Right atrium auricular region (tissue), 2 donors: Measurements from ENCODE around the gene ST3GAL4. TPM values are rescaled to one million over a fixed set of nuclear protein-coding genes. Genes with fewer than 3 reads are reported as not detected.

Experiments used
- DNase-seq: peaks from one replicate; pipeline ENCODE4 v3.0.0-alpha.2; 2019; ENCODE audit warnings: low spot score
- H3K27ac ChIP-seq, 2 donors: fragments of 200-600 bp; sonication (generic); 1 replicate in 1 of 2; 2 replicates in 1 of 2; pipeline ENCODE4 v1.5.1; 2016 to 2019
- H3K27me3 ChIP-seq, 2 donors: fragments of 200-600 bp; sonication (generic); one replicate each; pipeline versions ENCODE4 v1.5.1 to v1.6.0; 2017 to 2019
- H3K36me3 ChIP-seq: fragments of 200-600 bp; sonication (generic); one replicate; pipeline ENCODE4 v1.5.1; 2016
- H3K4me1 ChIP-seq, 2 donors: fragments of 200-600 bp; sonication (generic); one replicate each; pipeline versions ENCODE4 v1.5.1 to v1.6.0; 2017 to 2019
- H3K4me3 ChIP-seq, 2 donors: fragments of 200-600 bp; sonication (generic); 1 replicate in 1 of 2; 2 replicates in 1 of 2; pipeline ENCODE4 v1.5.1; 2017 to 2019; ENCODE audit warnings: mild to moderate bottlenecking in 1 of 2, moderate library complexity in 1 of 2
- H3K9me3 ChIP-seq, 2 donors: fragments of 200-600 bp; sonication (generic); one replicate each; pipeline ENCODE4 v1.5.1; 2019
- total RNA-seq, 2 donors: library from RNA; depleted of rRNA; stranded (reverse); fragments of >200 nt; gene quantifications; one replicate each; pipeline ENCODE4 v1.1.0, GENCODE V29; 2016
- TF ChIP-seq, protein P1 (sequence below), 2 donors: fragments of 200-600 bp; sonication (generic); IDR thresholded peaks; one replicate each; pipeline ENCODE4 v1.5.1; 2019; ENCODE audit warnings: antibody characterized with exemption in 2 of 2

The ST3GAL4 gene
- total RNA-seq, 2 donors from 2014 or later: 67.5 to 103 TPM

DNA sequence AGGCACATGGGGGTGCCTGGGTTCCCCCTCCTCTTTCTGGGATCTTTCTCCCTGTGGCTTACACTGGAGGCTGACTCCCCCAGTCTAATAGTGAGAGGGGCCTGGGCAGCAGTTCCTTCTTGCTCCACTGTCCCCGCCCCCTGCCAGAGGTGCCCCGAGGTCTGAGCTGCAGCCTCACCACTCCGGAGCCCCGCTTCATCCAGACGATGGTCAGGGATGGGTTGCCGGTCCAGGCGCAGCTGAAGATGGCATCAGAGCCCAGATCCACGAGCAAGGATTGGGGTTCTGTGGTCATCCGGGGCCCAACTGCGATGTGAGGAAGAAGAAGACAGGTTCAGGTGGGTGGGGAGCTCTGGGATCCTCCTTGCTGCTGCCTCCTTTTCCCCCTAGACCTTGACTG, 91.1 kb downstream of the ST3GAL4 start:
- no peak overlapping the region for H3K27ac ChIP-seq
- DNase-seq: no peak
- no peaks in the 10 kb centered on the region for H3K4me1 ChIP-seq
- TF ChIP-seq, protein P1, sequence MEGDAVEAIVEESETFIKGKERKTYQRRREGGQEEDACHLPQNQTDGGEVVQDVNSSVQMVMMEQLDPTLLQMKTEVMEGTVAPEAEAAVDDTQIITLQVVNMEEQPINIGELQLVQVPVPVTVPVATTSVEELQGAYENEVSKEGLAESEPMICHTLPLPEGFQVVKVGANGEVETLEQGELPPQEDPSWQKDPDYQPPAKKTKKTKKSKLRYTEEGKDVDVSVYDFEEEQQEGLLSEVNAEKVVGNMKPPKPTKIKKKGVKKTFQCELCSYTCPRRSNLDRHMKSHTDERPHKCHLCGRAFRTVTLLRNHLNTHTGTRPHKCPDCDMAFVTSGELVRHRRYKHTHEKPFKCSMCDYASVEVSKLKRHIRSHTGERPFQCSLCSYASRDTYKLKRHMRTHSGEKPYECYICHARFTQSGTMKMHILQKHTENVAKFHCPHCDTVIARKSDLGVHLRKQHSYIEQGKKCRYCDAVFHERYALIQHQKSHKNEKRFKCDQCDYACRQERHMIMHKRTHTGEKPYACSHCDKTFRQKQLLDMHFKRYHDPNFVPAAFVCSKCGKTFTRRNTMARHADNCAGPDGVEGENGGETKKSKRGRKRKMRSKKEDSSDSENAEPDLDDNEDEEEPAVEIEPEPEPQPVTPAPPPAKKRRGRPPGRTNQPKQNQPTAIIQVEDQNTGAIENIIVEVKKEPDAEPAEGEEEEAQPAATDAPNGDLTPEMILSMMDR (IDR thresholded peaks at IDR 0.05): no peak
- no peaks in the 10 kb centered on the region for H3K9me3 ChIP-seq
- H3K36me3 ChIP-seq: no peaks in the 10 kb centered on the region
- no peaks in the 10 kb centered on the region for H3K27me3 ChIP-seq
- no peak overlapping the region for H3K4me3 ChIP-seq

- H3K27ac ChIP-seq: no peak overlapping the region
- DNase-seq: no peak
- TF ChIP-seq, protein P1 (IDR thresholded peaks at IDR 0.05): no peak
- no peaks in the 10 kb centered on the region for H3K9me3 ChIP-seq
- no peaks in the 10 kb centered on the region for H3K27me3 ChIP-seq
- no peaks in the 10 kb centered on the region for H3K4me1 ChIP-seq
- no peaks in the 10 kb centered on the region for H3K36me3 ChIP-seq
- H3K4me3 ChIP-seq: no peak overlapping the region
Measured at GRCh38 chr11:126450198-126450597, 94.7 kb downstream of the ST3GAL4 start.

GRCh38 chr11:126450806-126451205, 95.3 kb downstream of the ST3GAL4 start:
- no peak for DNase-seq
- H3K27me3 ChIP-seq: no peaks in the 10 kb centered on the region
- no peaks in the 10 kb centered on the region for H3K36me3 ChIP-seq
- no peaks in the 10 kb centered on the region for H3K9me3 ChIP-seq
- no peaks in the 10 kb centered on the region for H3K4me1 ChIP-seq
- TF ChIP-seq, protein P1 (IDR thresholded peaks at IDR 0.05): no peak
- H3K4me3 ChIP-seq: no peak overlapping the region
- H3K27ac ChIP-seq: no peak overlapping the region

GRCh38 chr11:126451211-126451802, 95.8 kb downstream of the ST3GAL4 start:
- no peaks in the 10 kb centered on the region for H3K36me3 ChIP-seq
- TF ChIP-seq, protein P1 (IDR thresholded peaks at IDR 0.05): no peak
- no peak for DNase-seq
- H3K9me3 ChIP-seq: no peaks in the 10 kb centered on the region
- no peaks in the 10 kb centered on the region for H3K27me3 ChIP-seq
- no peak overlapping the region for H3K27ac ChIP-seq
- H3K4me1 ChIP-seq: no peaks in the 10 kb centered on the region
- H3K4me3 ChIP-seq: no peak overlapping the region

DNA sequence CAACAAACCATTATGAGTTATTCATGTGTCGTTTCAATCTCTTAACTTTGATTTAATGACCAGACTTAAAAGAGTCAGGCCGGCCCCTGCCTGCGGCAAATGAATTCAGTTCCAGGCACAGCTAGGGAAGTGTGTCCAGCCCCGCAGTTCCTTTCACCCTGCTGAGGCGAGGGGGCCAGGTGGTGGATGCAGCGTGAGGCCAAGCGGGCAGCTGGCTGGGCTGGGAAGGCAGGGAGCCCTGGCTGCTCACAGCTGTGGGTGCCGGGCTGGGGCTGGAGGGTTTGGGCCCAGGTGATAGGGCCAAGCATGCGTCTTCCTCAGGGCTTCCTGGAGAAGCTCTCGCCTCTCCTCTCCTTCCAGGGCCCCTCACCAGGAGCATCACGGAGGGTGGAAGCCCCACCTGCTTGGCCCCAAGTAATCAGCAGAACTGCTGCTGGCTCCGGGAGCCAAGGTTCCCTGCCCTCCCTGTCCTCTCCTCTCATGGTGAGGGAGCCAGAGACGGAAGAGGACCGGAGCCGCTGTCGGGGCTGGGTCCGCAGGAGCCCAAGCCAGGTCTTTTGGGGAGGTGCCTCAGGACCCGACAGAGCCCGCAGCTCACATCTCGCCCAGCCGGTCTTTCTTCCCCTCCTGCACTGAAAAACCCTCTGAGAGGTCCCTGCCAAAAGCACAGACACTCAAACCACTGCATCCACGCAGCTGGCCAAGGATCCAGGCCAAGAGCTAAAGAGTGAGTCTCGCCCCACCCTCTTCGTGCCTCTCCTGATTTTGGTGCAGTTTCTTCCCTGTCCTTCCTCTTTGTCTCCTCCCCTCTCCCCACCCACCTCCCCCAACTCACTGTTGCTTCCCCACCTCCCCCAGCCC, 97.0 kb downstream of the ST3GAL4 start:
- TF ChIP-seq, protein P1 (IDR thresholded peaks at IDR 0.05): no peak
- no peak for DNase-seq
- Histone ChIP-seq H3K4me3 (no peak overlapping the region), H3K27ac (no peak overlapping the region), H3K4me1 (peaks cover 0 to 4% of the 10 kb centered on the region in 2 donors), H3K27me3 (no peaks in the 10 kb centered on the region), H3K9me3 (no peaks in the 10 kb centered on the region), H3K36me3 (no peaks in the 10 kb centered on the region)
